ENCODE measurements around the gene ATXN10.

ATXN10 gene

DNA sequence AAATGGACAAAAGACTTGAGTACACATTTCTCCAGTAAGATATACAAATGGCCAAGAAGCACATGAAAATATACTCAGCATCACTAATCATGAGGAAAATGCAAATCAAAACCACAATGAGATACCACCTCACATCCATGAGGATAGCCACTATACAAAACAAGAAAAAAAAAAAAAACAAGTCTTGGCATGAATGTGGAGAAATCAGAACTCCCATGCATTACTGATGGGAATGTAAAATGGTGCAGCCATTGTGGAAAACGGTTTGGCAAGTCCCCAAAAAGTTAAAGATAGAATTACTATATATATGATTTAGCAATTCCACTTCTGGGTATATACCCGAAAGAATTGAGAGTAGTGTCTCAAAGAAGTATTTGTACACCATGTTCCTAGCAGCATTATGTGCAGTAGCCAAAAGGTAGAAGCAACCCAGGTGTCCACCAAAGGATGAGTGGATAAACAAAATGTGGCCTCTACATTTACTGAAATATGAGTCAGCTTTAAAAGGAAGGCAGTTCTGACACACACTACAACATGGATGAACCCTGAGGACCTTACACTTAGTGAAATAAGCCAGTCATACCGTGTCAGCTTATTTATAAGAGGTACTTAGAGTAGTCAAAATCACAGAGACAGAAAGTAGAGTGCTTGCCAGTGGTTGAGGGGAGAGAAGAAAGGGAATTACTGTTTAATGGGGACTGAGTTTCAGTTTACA, 159.1 kb downstream of the ATXN10 start:
- DNase-seq (ENCODE audit: low read depth), result no peak

DNA sequence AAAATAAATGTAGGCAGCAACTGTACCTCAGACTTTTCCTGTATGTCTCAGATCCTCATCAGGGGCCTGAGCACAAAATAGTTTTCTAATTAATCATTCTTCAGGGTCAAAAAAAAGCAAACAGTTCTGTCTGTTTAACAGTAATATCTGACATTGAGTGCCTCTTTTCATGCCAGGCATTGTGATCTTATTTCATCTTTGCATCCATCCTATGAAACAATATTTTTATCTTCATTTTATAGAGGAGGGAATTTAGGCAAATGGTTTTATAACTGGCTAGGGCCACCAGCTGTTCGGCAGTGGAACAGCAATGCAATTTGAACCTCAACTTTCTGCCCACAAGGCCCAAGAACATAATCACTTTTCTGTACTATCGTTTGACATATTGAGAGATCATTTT, 159.8 kb downstream of the ATXN10 start:
- DNase-seq (ENCODE audit: low read depth), result no peak

DNA sequence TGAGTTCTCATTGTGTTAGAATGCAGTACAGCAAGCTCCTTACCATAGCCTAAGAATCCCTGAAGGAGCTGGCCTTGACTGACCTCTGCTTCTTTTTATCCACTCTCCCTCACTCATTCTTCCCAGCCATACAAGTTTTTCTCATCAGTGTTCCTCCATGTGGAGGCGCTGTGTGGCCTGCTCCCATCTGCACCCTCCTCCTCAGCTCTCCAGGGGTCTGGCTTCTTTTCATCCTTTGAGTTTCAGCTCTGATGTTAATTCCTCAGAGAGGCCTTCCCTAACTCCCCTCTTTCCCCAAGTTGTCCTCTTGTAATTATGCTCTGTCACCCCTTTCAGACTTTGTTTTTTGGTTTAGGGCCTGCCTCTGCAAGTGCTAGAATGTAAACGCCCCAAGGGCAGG, 160.5 kb downstream of the ATXN10 start:
- no peak for DNase-seq (ENCODE audit: low read depth)

DNA sequence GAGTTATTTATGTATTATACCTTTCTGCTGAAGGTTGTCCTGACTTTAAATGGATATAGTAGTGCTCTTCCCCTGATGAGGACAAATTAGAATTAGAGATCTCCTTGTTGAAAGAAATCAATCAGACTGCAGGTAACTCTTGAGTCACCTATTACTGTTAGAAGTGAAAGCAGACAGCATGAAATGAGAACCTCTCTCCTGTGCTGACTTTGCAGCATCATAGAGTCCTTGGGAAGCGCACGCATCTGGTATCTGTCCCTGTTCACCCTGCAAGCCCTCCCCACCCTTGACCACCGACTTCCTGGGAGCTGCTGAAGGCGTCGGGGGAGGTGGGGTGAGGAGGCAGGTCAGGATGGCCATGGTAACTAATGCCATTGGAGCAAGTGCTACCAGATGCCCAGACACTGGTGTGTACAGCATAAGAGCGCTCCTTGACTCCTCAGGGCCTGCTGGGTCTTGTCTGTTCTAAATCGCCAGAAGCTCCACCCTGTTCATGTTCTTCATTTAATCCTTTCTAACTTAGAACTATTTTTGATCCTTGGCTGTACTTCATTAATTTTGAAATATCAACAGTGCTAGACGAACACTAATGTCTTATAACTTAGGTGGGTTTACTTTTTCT, 161.4 kb downstream of the ATXN10 start:
- DNase-seq (ENCODE audit: low read depth), result no peak

DNA sequence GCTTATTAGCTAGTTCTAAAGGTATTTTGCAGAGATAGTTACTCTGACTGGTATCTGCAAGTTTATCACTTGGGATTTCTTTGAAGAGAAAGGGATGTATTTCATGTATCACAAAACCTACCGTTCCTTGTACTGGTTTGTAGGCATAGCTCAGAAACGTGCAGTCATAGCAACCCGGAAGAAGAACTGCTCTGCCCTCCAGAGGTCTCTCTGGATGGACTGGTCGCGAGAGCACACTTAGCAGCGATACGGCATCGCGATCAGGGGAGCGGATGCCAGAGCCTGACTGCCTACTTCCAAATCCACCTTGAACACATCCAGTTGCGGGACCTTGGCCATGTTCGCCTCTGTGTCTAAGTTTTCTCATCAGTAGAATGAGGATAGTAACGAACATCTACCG, 162.0 kb downstream of the ATXN10 start:
- no peak for DNase-seq (ENCODE audit: low read depth)

DNA sequence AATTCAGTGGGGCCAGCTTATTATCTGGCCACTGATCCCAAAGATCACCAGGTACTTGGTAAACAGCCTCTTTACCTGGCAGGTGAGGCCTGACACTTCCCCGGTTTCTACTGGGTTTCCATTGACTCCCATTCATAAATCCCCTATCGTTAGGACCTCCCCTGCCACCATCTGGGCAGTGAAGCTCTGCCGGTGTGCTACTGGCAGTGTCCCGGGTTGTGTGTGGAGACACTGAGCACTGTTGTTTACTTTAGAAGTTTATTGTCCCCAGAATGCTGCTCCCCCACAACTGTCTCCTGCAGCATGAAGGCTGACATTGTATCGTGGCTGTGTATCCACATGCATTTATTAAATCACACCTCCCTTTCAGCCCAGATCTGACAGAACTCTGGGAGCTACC, 162.6 kb downstream of the ATXN10 start:
- DNase-seq (ENCODE audit: low read depth), result no peak

DNA sequence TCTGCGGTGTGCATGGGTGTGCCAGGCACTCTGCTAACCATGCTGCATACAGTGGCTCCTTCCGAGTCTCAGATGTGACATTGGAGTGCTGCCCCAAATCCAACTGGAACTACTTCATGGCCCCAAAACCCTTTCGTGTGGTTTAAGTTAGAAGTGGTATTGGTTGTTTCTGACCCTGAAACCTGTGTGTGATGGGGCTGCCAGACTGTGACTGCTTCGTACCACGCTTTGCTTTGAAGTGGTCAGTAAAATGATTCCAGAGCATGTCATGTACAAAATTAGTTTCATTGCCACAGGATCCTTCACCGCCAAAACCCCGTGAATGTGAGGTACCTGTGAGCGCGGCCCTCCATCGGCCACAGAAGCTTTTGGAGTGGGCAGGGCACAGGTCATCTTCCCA, 163.2 kb downstream of the ATXN10 start:
- no peak for DNase-seq (ENCODE audit: low read depth)

DNA sequence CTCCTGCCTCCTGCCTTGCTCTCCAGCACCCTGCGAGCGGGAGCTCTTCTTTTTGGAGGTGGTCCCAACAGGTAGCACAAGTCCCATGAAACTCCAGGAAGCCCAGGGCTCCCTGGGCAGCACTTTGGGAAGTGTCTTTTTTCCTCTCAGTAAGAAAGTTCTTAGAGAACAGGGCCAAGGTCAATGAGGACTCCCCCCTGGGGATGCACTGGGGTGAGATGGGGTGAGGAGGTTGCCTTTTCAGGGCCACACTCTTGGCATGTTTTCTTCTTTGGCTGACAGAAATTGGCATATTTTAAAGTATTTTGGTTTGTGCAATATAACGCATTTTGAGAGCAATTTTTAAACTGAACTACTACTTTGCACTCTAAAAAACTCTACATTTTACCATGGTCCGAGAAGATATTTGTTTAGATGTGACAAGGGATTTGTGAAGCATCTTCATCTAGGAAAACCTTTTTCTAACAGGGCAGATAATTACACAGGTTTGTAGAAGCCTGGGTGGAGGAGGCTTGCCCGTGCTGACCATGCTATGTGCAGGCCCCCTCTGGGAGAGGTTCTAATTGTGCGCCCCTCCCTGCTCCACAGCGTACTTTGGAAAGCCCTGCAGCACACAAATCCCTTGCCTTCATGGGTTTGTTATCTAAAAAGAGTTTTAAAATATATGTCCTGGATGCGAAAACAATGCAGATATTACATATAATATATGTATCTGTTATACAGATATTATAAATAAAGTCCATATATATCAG, 165.0 kb downstream of the ATXN10 start:
- no peak for DNase-seq (ENCODE audit: low read depth)

DNA sequence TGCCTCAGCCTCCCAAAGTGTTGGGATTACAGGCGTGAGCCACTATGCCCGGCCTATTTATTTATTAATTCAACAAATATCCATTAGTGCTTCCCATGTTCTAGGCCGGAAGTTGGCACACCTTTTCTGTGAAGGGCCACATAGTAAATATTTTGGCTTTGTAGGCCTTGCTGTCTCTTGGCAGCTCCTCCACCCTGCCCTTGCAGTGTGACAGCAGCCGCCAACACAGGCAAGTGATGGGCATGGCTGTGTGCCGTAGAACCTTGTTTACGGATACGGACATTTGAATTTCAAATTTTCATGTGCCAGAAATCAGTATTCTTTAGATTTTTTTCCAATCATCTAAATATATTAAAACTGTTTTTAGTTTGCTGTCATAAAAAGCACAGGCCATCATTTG, 165.9 kb downstream of the ATXN10 start:
- DNase-seq (ENCODE audit: low read depth), result no peak

DNA sequence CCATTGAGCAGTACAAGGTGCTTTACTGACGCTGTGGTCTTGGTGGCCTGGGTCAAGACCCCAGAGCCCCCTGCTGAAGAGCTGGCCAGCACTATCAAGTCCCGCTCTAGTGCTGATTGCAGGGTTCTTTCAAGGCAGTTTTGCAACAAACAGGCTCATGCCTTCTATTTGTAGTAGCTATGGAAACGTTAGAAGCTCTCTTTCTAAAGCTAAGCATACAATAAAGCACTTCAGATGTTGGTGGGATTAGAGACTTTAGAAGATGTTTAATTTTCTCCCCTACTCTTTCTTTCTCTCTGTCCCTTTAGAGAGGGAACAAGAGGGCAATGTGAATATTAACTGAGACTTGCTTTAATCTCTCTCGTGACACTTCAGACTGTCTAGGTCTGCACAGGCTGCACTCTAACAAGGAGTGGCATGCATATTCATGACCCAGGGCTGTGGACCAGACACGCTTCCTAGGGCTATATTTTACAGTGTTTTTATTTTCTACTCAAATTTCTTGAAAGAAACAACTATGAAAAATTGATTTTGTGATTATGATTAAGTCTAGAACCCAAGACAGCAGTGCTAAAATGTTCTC, 166.8 kb downstream of the ATXN10 start:
- DNase-seq (ENCODE audit: low read depth), result no peak

DNA sequence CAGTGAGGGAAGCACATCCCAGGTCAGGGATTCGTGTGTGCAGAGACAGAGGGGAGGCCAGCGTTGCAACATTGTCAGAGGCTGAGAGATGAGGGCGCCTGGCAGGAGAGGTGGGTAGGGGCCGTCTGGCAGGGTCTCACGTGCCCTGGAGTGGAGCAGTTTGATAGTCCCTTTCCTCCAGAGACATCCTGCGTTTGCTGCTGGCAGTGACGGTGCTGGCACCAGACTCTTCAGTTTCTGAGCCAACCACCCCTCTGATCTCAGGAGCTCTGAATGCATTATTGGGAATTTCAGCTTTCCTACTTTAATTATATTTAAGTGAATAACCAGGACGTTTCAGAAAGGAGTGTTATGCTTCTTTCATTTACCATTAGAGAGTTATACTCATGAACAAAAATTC, 168.8 kb downstream of the ATXN10 start:
- no peak for DNase-seq (ENCODE audit: low read depth)

DNA sequence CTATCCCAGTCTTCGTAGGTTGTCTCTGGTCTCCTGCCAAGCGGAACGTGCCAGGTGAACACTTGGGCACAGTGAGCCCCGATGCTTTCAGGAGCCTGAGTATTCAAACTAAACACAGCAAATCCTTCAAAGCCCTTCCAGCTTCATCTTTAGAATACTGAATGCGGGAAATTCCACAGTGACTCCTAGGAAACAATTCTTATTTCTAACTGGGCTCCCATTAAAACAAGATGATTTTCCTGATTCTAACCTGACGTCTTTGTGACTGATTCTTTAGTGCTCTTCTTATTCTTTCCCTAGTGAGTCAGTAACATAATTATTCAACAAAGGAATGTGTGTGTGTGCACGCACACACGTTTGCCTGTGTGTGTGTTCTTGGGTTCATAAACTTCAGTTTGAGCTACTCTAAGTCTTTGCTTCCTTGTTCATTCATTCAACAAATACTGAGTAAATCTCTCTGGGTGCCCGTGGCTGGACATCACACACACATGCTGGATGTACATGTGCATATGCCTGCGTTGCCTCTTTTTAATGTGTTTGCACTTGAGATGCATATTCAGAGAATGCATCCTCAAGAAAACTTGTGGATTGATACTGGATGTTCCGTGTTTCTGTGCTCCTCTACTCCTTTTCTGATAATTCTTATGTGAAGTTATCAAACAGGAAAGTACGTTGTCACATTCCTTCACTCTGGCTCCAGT, 170.8 kb downstream of the ATXN10 start:
- DNase-seq (ENCODE audit: low read depth), result no peak

DNA sequence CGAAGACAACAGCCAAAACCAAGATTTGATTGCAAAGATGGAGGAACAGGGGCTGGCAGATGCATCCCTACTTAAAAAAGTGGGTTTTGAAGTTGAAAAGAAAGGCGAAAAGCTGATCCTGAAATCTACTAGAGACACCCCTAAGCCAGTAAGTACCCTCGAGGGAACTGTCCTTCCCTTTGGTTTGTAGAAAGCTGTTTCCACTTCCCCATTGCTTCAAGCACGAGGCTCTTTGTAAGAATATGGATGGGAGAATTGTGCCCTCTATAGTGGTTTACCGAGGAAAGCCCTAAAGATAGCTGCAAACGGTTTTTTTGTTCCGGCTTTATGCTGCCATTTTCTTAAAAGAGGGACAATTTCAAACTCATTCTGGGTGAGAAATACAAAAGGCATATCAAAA, 171.4 kb downstream of the ATXN10 start:
- DNase-seq (ENCODE audit: low read depth), result no peak

DNA sequence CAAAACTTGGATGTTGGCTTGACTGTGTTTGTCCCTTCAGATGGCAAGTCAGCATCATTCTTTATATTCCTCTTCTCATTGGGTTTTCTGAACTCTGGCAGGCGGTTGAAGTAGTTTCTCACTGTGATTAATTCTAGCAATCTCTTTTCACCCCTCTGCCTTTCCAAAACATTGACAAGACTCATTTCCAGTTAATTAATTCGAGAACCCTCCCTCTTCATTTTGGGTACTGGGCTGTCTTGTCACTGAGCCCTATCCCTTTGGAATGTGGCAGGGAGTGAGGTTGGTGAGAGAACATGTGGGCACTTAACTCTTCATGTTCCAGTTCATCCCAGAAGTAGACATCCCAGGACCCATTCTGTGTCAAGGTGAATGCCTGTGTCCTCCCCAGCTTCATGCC, 172.4 kb downstream of the ATXN10 start:
- no peak for DNase-seq (ENCODE audit: low read depth)

DNA sequence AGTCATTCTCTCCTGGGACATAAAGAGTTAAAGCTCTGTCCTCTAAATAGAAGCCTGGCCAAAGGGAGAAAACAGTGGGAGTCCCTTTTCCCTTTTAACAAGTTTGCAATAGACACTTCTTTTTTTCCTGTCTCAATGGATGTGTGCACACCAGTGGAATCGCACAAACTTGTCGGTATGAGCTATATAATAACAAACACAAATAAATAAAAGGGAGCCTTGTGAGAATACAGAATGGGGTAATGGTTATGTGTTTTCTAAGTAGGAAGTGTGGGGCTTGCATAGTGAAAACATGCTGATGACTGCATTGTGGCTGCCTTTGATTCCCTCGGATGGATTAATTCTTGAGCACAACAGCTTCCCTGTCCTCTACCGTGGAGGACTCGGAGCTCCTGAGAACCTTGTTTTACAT, 173.4 kb downstream of the ATXN10 start:
- no peak for DNase-seq (ENCODE audit: low read depth)

DNA sequence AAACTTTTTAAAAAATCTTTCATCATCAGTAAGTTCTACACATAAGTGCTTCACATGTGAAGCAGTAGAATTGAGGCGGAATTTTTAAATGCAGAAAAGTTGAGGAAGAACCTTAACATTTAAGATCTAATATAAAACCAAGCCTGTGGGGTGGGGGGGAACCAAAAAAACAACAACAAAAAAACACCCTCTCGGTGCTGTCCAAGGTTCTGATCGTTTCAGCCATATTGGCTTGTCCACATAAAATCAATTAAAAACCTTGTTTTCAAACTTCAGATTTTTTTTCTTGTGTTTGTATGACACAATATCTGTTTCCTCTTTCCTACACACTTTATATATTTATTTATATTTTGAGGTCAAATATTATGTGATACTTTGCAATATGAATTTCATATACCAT, 175.3 kb downstream of the ATXN10 start:
- no peak for DNase-seq (ENCODE audit: low read depth)

DNA sequence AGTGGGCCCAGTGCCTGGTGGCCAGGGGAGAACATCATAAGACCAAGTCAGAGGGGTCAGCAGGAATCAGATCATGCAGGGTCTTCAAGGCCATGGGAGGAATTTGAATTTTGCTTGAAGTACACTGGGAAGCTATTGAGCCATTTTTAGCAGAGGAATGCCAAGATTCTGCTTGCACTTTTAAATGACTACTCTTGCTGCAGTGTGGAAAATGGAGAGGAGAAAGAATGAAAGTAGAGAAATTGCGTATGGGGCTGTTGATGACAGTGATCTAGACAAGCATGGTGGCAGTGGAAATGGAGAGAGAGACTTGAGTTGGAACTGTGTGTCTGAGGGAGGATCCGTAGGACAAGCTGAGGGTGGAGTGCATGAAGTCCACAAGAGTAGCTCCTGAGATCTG, 177.3 kb downstream of the ATXN10 start:
- DNase-seq (ENCODE audit: low read depth), result no peak

DNA sequence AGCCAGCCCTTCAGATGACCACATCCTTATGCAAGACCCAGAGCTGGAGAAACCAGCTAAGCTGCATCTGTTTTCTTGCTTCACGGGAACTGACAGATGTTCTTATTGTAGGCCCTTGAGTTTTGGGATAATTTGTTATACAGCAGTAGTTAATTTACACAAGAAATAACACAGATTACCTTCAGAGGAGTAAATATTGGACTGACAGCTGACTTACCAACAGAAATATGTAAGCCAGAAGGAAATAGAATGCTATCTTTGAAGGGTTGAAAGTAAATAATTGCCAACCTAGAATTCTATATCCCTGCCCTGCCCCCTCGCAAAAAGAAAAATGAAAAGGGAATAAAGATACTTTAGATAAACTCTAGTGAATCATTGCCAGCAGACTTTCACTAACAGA, 181.2 kb downstream of the ATXN10 start:
- DNase-seq (ENCODE audit: low read depth), result no peak

DNA sequence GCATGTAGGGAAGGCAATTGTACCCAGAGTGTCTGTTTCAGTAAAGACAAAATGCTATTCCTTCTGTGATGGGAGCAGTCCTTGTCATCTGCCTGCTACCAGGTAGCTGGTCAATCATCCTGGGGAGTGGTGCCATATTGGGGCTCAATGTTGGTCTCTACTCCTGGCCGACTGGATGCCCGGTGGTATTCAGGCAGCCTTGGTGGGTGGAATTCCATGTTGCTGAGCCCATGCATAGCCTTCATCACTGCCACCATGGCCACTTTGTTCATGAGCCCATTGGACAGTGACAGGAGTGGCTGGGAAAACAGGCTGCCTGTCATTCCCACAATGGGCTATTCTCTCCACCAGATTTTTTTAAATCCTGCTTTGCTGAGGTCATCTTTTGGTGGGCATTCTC, 184.3 kb downstream of the ATXN10 start:
- no peak for DNase-seq (ENCODE audit: low read depth)

DNA sequence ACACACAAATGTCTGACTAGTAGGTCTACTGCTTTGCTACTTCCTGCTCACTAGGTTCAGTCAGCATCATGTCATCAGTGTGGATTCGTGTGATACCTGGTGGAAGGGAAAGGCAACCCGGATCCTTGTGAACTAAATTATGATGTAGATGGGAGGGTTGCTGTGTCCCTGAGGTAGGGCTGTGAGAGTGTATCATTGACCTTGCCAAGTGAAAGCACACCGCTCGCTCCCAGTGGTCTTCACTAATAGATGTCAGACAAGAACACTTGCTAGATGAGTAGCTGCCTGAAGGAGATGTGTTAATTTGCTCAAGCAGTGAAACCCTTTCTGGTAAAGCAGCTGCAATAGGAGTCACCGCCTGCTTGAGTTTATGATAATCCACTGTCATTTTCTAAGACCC, 185.9 kb downstream of the ATXN10 start:
- no peak for DNase-seq (ENCODE audit: low read depth)

DNA sequence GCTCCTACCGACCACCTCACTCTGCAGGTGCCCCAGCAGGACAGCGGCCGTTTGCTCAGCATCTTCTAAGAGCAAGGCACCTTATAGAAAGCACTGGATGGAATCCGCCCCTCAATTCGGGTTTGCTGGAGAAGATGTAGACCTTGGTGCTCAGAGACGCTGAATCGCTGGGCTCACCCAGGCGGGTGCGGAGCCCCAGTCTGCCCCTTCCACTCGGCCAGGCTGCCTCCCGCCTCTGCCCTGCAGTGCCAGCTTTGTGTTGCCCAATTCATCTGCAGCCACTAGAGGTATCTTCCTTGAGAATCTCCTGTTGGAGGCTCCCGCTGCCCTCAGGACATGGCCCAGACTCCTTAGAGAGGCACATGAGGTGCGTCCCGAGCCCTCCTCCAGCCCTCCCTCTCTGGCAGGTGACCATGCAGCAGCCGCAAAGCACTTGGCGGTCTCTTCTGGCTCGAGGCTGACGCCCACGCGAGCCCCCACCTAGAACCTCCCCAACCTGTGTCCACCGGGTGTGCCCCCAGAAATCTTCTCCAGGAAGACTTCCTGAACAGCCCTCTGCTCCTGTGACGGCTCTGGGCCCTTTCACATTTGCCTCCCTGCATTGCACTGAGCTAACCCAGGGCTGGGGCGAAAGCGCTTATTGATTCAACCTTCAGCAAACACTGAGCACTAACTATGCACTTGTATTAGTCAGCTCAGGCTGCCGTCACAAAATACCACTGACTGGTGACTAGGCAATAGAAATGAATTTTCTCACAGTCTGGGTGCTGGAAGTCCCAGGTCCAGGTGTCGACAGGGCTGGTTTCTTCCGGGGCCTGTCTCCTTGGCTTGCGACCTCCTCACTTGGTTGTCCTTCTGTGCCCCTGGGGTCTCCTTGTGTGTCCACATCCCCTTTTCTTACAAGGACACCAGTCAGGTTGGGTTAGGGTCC, 187.9 kb downstream of the ATXN10 start:
- no peak for DNase-seq (ENCODE audit: low read depth)
